ENCODE measurements around the gene LRRC73. TPM values are rescaled to one million over a fixed set of nuclear protein-coding genes. Genes with fewer than 3 reads are reported as not detected.

LRRC73 gene, protein sequence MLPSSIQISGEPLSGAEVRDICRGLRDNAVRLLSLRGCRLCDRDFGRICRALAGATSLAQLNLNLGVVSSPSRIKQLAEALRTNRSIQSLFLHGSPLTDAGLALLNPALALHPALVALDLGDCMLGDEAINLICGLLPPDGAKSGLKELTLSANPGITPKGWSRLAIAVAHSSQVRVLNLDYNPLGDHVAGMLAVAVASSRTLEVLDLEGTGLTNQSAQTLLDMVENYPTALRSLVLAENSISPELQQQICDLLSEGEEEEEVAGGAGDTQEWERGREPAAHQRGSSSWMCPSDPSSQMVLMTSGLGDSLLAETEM
- 0.78 and 1.4 TPM in 2 replicates for total RNA-seq

DNA sequence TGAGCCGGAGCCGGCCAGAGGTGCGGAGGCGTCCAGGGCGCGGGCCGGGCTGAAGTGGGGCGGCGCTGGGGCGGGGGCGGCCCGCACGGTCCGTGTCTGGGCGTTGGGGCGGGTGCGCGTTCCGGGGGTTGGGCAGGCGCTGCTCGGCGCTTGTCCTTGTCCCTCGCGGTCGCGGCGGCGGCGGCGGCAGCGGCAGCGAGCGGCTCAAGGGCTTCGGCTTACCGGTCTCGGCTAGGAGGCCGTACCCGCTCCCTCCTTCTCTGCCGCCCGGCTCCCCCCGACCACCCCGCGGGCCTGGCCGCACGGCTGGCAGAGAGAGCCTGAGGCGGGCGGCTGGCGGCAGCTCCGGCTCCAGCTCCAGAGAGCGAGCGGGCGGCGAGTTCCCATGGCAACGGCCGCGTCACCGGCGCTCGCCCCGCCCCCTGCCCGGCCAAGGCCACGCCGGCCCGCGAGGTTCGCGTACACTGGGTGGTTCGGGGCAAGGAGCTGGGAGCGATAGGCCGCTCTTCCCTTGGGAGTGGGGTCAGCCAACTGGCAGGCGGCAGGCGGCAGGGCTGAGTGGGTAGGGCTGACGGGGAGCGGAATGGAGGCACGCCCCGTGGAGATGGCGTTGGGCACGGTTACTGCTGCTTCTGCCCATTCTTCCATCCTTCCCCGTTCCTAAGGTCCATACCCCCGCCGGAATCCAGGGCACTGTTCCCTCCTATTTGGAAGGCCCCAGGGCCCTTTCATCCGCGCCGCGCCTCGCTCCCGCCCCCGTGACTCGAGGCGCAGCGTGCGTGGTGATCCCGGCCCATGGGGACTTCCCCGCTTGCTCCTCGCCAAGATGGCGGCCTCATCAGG, at the start of gene LRRC73:
LRRC73 (minus strand) TSS at position 363 of the 843 bp plus-strand sequence. CDS start 561 bp downstream, outside the sequence.

DNA sequence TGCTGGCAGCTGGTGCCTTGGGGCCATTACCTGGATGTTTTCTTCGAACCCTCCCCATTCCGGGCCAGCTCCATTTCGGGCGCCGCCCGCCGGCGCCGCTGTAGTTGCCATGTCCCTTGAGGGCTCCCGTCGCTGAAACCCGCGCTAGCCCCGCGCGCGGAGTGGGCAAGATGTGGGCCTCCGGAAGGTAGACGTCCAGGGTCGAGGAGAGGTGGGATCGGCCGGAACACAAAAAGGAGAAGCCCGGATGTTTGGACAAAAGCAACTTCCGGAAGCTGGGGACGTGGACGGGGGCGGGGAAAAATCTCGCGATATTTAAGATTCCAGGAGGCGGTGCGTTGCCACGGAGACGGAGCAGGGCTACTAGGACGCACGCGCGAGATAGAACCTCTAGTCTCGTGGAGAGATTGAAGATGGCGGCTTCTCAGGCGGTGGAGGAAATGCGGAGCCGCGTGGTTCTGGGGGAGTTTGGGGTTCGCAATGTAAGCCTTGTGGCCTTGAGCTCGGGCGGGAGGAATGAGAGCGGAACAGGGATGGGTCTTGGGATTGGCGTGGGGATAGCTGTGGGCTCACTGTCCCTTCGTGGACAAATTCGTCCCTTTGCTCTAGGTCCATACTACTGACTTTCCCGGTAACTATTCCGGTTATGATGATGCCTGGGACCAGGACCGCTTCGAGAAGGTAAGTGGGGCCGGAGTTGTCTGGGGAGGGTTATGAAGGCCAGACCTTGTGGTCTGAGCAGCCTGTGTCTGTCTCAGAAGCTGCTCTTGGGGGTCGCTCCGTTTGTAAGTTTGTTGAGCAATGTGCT, 6.8 kb upstream of the LRRC73 start, which contains the start of the genes POLR1C and YIPF3:
POLR1C (plus strand) TSS at position 393 of the 808 bp plus-strand sequence; CDS start at position 414, 21 bp downstream.
YIPF3 (minus strand) TSS at position 230 of the 808 bp plus-strand sequence; CDS start at position 111, 119 bp downstream.

DNA sequence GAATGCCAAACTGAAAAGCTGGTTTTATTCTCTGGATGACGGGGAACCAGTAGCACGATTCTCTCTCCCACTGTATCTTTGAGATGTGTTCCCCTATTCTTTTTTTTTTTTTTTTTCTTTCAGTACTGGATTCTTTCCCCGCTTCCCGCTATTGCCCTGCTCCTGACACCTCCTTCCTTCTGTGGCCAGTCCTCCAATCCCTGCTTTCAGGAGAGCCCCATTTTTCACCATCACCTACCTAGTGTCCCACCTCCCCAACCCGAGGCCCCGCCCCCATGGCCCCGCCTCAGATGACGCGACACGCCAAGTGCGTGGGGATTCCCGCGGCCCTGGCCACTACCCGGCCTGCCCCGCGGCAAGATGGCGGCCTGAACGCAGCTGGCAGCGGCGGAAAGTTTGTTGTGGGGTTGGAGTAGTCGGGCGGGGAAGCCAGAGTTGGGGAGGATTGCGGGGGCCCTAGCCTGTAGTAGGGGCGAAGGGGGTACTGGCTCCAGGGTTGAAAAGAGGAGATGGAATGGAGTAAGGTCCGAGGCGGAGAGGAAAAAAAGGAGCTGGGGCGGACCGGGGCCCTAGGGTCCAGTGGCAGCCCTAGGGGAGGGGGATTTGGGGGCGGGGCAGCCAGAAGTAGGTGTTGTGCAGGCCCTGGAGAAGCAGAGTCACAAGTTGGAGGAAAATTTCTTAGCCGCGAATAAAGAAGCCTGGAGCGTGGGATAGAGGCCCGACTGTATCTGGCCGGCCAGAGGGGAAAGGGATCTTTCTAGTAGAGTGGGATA, 32.7 kb downstream of the LRRC73 start, which contains the start of gene TJAP1:
TJAP1 (plus strand) TSS at position 336 of the 773 bp plus-strand sequence. CDS start 21,432 bp downstream, outside the sequence.

Other genes starting within 250 kb of the LRRC73 start
- gene SLC22A7, start 212.1 kb downstream of the LRRC73 start, total RNA-seq: not detected in 2 replicates
- gene CRIP3, start 201.5 kb downstream of the LRRC73 start, total RNA-seq: 0.39 TPM in 1 of 2 replicates, not detected in the other
- 8.0 and 9.5 TPM in 2 replicates for gene ZNF318, start 140.7 kb downstream of the LRRC73 start, total RNA-seq
- 24.1 and 30.9 TPM in 2 replicates for gene ABCC10, start 82.8 kb downstream of the LRRC73 start, total RNA-seq
- 0.20 and 0.86 TPM in 2 replicates for gene DLK2, start 54.8 kb downstream of the LRRC73 start, total RNA-seq
- gene TJAP1, start 32.8 kb downstream of the LRRC73 start, total RNA-seq: 9.6 and 13.7 TPM in 2 replicates
- gene YIPF3, start 6.6 kb upstream of the LRRC73 start, total RNA-seq: 105 and 112 TPM in 2 replicates
- 16.6 and 24.9 TPM in 2 replicates for gene POLR1C, start 6.7 kb upstream of the LRRC73 start, total RNA-seq
- 23.3 and 36.7 TPM in 2 replicates for gene XPO5, start 65.7 kb upstream of the LRRC73 start, total RNA-seq
- gene POLH, start 65.8 kb upstream of the LRRC73 start, total RNA-seq: 25.6 and 28.0 TPM in 2 replicates
- 63.2 and 80.7 TPM in 2 replicates for gene GTPBP2, start 118.9 kb upstream of the LRRC73 start, total RNA-seq
- 12.5 and 13.9 TPM in 2 replicates for gene MAD2L1BP, start 125.5 kb upstream of the LRRC73 start, total RNA-seq
- 0.83 and 1.3 TPM in 2 replicates for gene RSPH9, start 134.7 kb upstream of the LRRC73 start, total RNA-seq
- 26.7 and 32.8 TPM in 2 replicates for gene MRPS18A, start 177.4 kb upstream of the LRRC73 start, total RNA-seq

Data from smooth muscle cell of the pulmonary artery (primary cell).